SK-N-DZ (cell line): ENCODE measurements around the gene HTR7.
"Not testable (repeated sequence)": the region's sequence is repeated elsewhere in the genome, so short reads cannot be mapped to it uniquely, and the experiment has no call there.

Experiments used
- DNase-seq: peaks from one replicate; pipeline ENCODE4 v3.0.0-alpha.2; 2015; ENCODE audit warnings: low spot score

HTR7 gene

GRCh38 chr10:90858461-90858968 lies 676 bp upstream of the HTR7 start:
- no peak for DNase-seq

GRCh38 chr10:90856964-90857634 lies 740 bp downstream of the HTR7 start:
- no peak for DNase-seq

GRCh38 chr10:90856261-90856660 lies 1.6 kb downstream of the HTR7 start:
- DNase-seq, result no peak

GRCh38 chr10:90855126-90855525 lies 2.7 kb downstream of the HTR7 start:
- DNase-seq, result no peak

- DNase-seq, result no peak
These were observed 7.7 kb downstream of the HTR7 start for GRCh38 chr10:90849956-90850749.

GRCh38 chr10:90847436-90847835 lies 10.4 kb downstream of the HTR7 start:
- DNase-seq, result no peak

- no peak for DNase-seq
These were observed 11.1 kb downstream of the HTR7 start for GRCh38 chr10:90846746-90847145.

GRCh38 chr10:90845726-90846125 lies 12.1 kb downstream of the HTR7 start:
- DNase-seq, result no peak

GRCh38 chr10:90842725-90843124 lies 15.1 kb downstream of the HTR7 start:
- no peak for DNase-seq

GRCh38 chr10:90837486-90837885 lies 20.4 kb downstream of the HTR7 start:
- DNase-seq, result no peak

- no peak for DNase-seq
These were observed 23.5 kb downstream of the HTR7 start for GRCh38 chr10:90834326-90834725.

GRCh38 chr10:90832111-90832510 lies 25.7 kb downstream of the HTR7 start:
- no peak for DNase-seq

GRCh38 chr10:90822508-90822907 lies 35.3 kb downstream of the HTR7 start:
- DNase-seq, result no peak

GRCh38 chr10:90821864-90822263 lies 36.0 kb downstream of the HTR7 start:
- not testable (repeated sequence) for DNase-seq

GRCh38 chr10:90819911-90820310 lies 37.9 kb downstream of the HTR7 start:
- DNase-seq, result no peak

GRCh38 chr10:90818736-90819135 lies 39.1 kb downstream of the HTR7 start:
- DNase-seq, result no peak

- no peak for DNase-seq
These were observed 40.5 kb downstream of the HTR7 start for GRCh38 chr10:90817128-90817889.

- no peak for DNase-seq
These were observed 41.4 kb downstream of the HTR7 start for GRCh38 chr10:90816466-90816865.

- peak; percentile 13 for DNase-seq
These were observed 44.1 kb downstream of the HTR7 start for GRCh38 chr10:90813594-90814365.

GRCh38 chr10:90807106-90807505 lies 50.7 kb downstream of the HTR7 start:
- not testable (repeated sequence) for DNase-seq

GRCh38 chr10:90806677-90807076 lies 51.2 kb downstream of the HTR7 start:
- DNase-seq, result no peak
